ENCODE results near the gene FABP1. TPM values are rescaled to one million over a fixed set of nuclear protein-coding genes. Genes with fewer than 3 reads are reported as not detected.

FABP1 gene
- total and polyA plus RNA-seq, 2 donors (not counting 1 experiment from before 2014, with no cell fraction given), result not detected

GRCh38 chr2:88098558-88098900 lies 29.3 kb downstream of the FABP1 start:
- no peaks in the 10 kb centered on the region for H3K4me1 ChIP-seq (ENCODE audit: control insufficient read depth in 2 of 2, insufficient read depth in 2 of 2, low read length in 2 of 2)
- H3K36me3 ChIP-seq (replicated peaks in 1 of 2; ENCODE audit: control extremely low read depth in 1 of 2, control insufficient read depth in 1 of 2, extremely low read depth in 1 of 2, insufficient read depth in 2 of 2, low read length in 1 of 2), result no peaks in the 10 kb centered on the region
- H3K4me3 ChIP-seq (ENCODE audit: control extremely low read depth in 1 of 5, extremely low read depth in 1 of 5, insufficient read depth in 1 of 5, low read depth in 2 of 5, low read length in 4 of 5), result no peak overlapping the region
- no peaks in the 10 kb centered on the region for H3K9me3 ChIP-seq (ENCODE audit: control extremely low read depth in 1 of 3, control insufficient read depth in 2 of 3, insufficient read depth in 1 of 3, low read length in 2 of 3)
- no peaks in the 10 kb centered on the region for H4K20me1 ChIP-seq (ENCODE audit: control insufficient read depth, insufficient read depth, low read length, poor library complexity, severe bottlenecking)
- Mint-ChIP-seq H3K27ac (no peak overlapping the region), H3K4me3 (no peak overlapping the region), H3K27me3 (peaks cover 19% of the 10 kb centered on the region), H3K4me1 (no peaks in the 10 kb centered on the region), H3K9me3 (ENCODE audit: insufficient read depth) (no peaks in the 10 kb centered on the region)
- H2AFZ ChIP-seq (ENCODE audit: insufficient read depth, low read depth, low read length, poor library complexity, severe bottlenecking), result no peak overlapping the region
- no peak overlapping the region for H3K27ac ChIP-seq (ENCODE audit: low read length in 2 of 2)
- no peak overlapping the region for H3K9ac ChIP-seq (ENCODE audit: low read length)
- no peaks in the 10 kb centered on the region for H3K79me2 ChIP-seq (ENCODE audit: control insufficient read depth, insufficient read depth, low read length)
- POLR2A ChIA-PET, result no interaction called here
- no peak for ATAC-seq (ENCODE audit: low read depth)
- H3K4me2 ChIP-seq (replicated peaks; ENCODE audit: low read depth, low read length, poor library complexity, severe bottlenecking), result no peak overlapping the region
- CTCF ChIA-PET, result interaction anchor here (1.1 kb wide), 1 partner anchor 38 kb away, joined by 3 read pairs; no protein-coding TSS in a partner anchor
- no peak for TF ChIP-seq EZH2 (IDR thresholded peaks at IDR 0.05; ENCODE audit: borderline replicate concordance, insufficient read depth, low read depth, low read length, poor library complexity, severe bottlenecking)
- no peak for TF ChIP-seq CTCF (IDR thresholded peaks at IDR 0.05)
- DNase-seq, result no peak
- no peaks in the 10 kb centered on the region for H3K27me3 ChIP-seq (replicated peaks in 1 of 4; ENCODE audit: control extremely low read depth in 1 of 4, control insufficient read depth in 3 of 4, insufficient read depth in 4 of 4, low read length in 3 of 4)
- intact Hi-C loops (cut with micrococcal nuclease), result no loop called here

GRCh38 chr2:88097891-88098557 lies 29.8 kb downstream of the FABP1 start:
- Histone ChIP-seq H3K36me3 (replicated peaks in 1 of 2; ENCODE audit: control extremely low read depth in 1 of 2, control insufficient read depth in 1 of 2, extremely low read depth in 1 of 2, insufficient read depth in 2 of 2, low read length in 1 of 2) (no peaks in the 10 kb centered on the region), H3K9me3 (ENCODE audit: control extremely low read depth in 1 of 3, control insufficient read depth in 2 of 3, insufficient read depth in 1 of 3, low read length in 2 of 3) (no peaks in the 10 kb centered on the region), H3K27ac (ENCODE audit: low read length in 2 of 2) (no peak overlapping the region), H3K4me1 (ENCODE audit: control insufficient read depth in 2 of 2, insufficient read depth in 2 of 2, low read length in 2 of 2) (no peaks in the 10 kb centered on the region), H4K20me1 (ENCODE audit: control insufficient read depth, insufficient read depth, low read length, poor library complexity, severe bottlenecking) (no peaks in the 10 kb centered on the region), H3K79me2 (ENCODE audit: control insufficient read depth, insufficient read depth, low read length) (no peaks in the 10 kb centered on the region), H3K4me3 (ENCODE audit: control extremely low read depth in 1 of 5, extremely low read depth in 1 of 5, insufficient read depth in 1 of 5, low read depth in 2 of 5, low read length in 4 of 5) (no peak overlapping the region), H3K9ac (ENCODE audit: low read length) (no peak overlapping the region), H3K4me2 (replicated peaks; ENCODE audit: low read depth, low read length, poor library complexity, severe bottlenecking) (no peak overlapping the region), H3K27me3 (replicated peaks in 1 of 4; ENCODE audit: control extremely low read depth in 1 of 4, control insufficient read depth in 3 of 4, insufficient read depth in 4 of 4, low read length in 3 of 4) (no peaks in the 10 kb centered on the region), H2AFZ (ENCODE audit: insufficient read depth, low read depth, low read length, poor library complexity, severe bottlenecking) (no peak overlapping the region)
- ATAC-seq (ENCODE audit: low read depth) (no peak), DNase-seq (no peak)
- no peak for TF ChIP-seq EZH2 (IDR thresholded peaks at IDR 0.05; ENCODE audit: borderline replicate concordance, insufficient read depth, low read depth, low read length, poor library complexity, severe bottlenecking)
- TF ChIP-seq CTCF (IDR thresholded peaks at IDR 0.05), result no peak
- ChIA-PET POLR2A (no interaction called here), CTCF (interaction anchor here (1.1 kb wide), 1 partner anchor 37 kb away, joined by 3 read pairs; no protein-coding TSS in a partner anchor)
- Mint-ChIP-seq H3K4me3 (no peak overlapping the region), H3K9me3 (ENCODE audit: insufficient read depth) (no peaks in the 10 kb centered on the region), H3K27me3 (peaks cover 19% of the 10 kb centered on the region), H3K4me1 (no peaks in the 10 kb centered on the region), H3K27ac (no peak overlapping the region)
- whole genome bisulfite sequencing (ENCODE audit: insufficient coverage), result no CpG with 5 or more reads among the region's 4 CpGs
- intact Hi-C loops (cut with micrococcal nuclease), result no loop called here
